Midbrain (tissue), 1 donor: Measurements from ENCODE around the gene ABL1.

Source experiments
- DNase-seq: peaks from one replicate; lab custom pipeline; 2025; lab: John Stamatoyannopoulos, UW

ABL1 gene

GRCh38 chr9:130872093-130872492, 37.0 kb downstream of the ABL1 start:
- DNase-seq, result no peak

GRCh38 chr9:130872508-130872907, 37.5 kb downstream of the ABL1 start:
- DNase-seq, result no peak

- DNase-seq, result peak; percentile 73
Measured at GRCh38 chr9:130872912-130873503, 38.0 kb downstream of the ABL1 start.

- no peak for DNase-seq
Measured at GRCh38 chr9:130873966-130874365, 38.9 kb downstream of the ABL1 start.

GRCh38 chr9:130874783-130875182, 39.7 kb downstream of the ABL1 start:
- no peak for DNase-seq

GRCh38 chr9:130877300-130877699, 42.2 kb downstream of the ABL1 start:
- DNase-seq, result no peak

GRCh38 chr9:130878295-130878694, 43.2 kb downstream of the ABL1 start:
- DNase-seq, result no peak

- DNase-seq, result no peak
Measured at GRCh38 chr9:130879863-130880411, 44.9 kb downstream of the ABL1 start.

GRCh38 chr9:130880599-130881220, 45.7 kb downstream of the ABL1 start:
- no peak for DNase-seq

- no peak for DNase-seq
Measured at GRCh38 chr9:130881516-130881915, 46.5 kb downstream of the ABL1 start.

GRCh38 chr9:130882696-130883225, 47.7 kb downstream of the ABL1 start:
- DNase-seq, result no peak

- no peak for DNase-seq
Measured at GRCh38 chr9:130883479-130883878, 48.4 kb downstream of the ABL1 start.

- DNase-seq, result no peak
Measured at GRCh38 chr9:130884111-130884531, 49.1 kb downstream of the ABL1 start.

GRCh38 chr9:130884542-130885483, 49.8 kb downstream of the ABL1 start:
- DNase-seq, result peak; percentile 64

- DNase-seq, result no peak
Measured at GRCh38 chr9:130885484-130886375, 50.7 kb downstream of the ABL1 start.

GRCh38 chr9:130886981-130887380, 51.9 kb downstream of the ABL1 start:
- no peak for DNase-seq

- DNase-seq, result no peak
Measured at GRCh38 chr9:130887494-130888144, 52.6 kb downstream of the ABL1 start.

- no peak for DNase-seq
Measured at GRCh38 chr9:130888146-130888885, 53.3 kb downstream of the ABL1 start.

GRCh38 chr9:130890124-130890523, 55.1 kb downstream of the ABL1 start:
- no peak for DNase-seq
